GM12801 (cell line): Measurements from ENCODE around the gene UBE2J2.

Source experiments
- TF ChIP-seq, protein P1 (sequence below): IDR thresholded peaks from one replicate; pipeline ENCODE4 v1.5.1; 2011; ENCODE audit warnings: control low read depth; ENCODE audit not compliant: insufficient read length; ENCODE audit errors: extremely low read depth

Gene UBE2J2

GRCh38 chr1:1212780-1213344, 60.8 kb downstream of the UBE2J2 start:
- TF ChIP-seq, protein P1, sequence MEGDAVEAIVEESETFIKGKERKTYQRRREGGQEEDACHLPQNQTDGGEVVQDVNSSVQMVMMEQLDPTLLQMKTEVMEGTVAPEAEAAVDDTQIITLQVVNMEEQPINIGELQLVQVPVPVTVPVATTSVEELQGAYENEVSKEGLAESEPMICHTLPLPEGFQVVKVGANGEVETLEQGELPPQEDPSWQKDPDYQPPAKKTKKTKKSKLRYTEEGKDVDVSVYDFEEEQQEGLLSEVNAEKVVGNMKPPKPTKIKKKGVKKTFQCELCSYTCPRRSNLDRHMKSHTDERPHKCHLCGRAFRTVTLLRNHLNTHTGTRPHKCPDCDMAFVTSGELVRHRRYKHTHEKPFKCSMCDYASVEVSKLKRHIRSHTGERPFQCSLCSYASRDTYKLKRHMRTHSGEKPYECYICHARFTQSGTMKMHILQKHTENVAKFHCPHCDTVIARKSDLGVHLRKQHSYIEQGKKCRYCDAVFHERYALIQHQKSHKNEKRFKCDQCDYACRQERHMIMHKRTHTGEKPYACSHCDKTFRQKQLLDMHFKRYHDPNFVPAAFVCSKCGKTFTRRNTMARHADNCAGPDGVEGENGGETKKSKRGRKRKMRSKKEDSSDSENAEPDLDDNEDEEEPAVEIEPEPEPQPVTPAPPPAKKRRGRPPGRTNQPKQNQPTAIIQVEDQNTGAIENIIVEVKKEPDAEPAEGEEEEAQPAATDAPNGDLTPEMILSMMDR: no peak

DNA sequence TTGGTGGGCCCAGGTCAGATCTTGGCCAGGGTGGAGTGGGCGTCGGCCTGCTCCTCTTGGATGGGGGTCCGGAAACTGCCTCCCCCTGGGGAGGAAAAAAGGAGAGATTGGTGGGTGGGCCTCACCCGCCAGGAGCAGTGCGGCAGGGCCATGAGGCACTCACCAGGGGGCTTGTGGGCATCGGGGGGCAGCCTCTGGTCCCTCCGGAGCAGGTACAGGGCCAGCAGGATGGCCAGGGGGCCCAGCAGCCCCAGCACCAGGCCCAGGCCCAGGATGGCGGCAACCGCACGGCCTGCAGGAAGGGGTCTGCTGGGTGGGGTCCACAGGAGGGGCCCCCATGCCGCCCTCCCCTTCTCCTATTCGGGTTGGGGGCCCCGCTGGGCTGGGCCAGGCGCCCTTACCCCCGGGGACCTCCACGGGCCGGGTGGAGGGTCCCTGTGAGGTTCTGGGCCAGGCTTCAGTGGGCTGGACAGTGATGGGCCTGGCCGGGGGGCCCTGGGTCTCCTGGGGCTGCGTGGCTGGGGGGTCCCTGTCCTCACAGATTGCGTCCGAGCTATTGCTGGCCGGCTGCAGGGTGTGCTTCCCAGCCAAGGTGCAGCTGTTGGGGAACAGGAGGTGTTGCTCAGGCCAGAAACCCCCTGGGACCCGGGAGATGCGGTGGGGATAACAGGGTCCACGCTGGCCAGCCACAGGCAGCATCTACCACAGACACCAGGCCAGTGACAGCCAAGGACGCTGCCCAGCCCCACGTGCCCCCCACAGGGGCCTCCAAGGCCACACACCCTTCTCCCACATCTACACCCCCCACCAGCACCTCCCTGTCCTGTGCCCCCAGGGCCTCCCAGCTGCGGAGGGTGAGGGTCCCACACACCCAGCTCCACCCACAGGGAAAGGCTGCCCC, 61.9 kb downstream of the UBE2J2 start:
- TF ChIP-seq, protein P1: no peak

DNA sequence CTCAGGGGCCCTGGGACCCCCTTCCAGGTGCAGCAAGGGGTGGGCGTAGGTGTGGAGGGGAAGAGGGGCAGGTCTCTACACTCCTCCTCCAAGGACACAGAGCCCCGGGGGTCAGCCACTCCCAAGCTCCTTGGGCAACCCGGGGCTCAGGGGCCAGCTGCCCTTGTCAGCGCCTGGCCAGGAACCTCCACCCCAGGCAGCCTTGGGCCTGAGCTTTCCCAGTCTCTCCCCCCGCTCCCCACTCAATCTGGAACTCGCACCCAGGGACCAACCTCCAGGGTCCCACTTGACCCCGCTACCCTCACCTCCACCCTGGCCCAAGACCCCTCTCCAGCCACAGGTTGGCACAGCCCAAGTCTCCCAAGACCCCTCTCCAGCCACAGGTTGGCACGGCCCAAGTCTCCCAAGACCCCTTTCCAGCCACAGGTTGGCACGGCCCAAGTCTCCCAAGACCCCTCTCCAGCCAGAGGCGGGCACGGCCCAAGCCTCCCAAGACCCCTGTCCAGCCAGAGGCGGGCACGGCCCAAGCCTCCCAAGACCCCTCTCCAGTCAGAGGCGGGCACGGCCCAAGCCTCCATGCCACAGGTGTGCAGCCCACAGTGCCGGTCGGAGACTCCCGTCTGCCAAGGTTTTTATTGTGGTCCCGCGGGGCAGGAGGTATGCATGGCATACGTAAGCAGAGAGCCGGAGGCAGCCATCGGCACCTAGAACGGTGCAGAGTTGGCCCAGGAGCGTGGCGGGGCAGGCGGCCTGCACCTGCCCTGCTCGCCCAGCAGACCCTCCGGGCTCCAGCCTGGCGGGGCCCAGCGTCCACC, 62.7 kb downstream of the UBE2J2 start:
- TF ChIP-seq, protein P1: no peak

DNA sequence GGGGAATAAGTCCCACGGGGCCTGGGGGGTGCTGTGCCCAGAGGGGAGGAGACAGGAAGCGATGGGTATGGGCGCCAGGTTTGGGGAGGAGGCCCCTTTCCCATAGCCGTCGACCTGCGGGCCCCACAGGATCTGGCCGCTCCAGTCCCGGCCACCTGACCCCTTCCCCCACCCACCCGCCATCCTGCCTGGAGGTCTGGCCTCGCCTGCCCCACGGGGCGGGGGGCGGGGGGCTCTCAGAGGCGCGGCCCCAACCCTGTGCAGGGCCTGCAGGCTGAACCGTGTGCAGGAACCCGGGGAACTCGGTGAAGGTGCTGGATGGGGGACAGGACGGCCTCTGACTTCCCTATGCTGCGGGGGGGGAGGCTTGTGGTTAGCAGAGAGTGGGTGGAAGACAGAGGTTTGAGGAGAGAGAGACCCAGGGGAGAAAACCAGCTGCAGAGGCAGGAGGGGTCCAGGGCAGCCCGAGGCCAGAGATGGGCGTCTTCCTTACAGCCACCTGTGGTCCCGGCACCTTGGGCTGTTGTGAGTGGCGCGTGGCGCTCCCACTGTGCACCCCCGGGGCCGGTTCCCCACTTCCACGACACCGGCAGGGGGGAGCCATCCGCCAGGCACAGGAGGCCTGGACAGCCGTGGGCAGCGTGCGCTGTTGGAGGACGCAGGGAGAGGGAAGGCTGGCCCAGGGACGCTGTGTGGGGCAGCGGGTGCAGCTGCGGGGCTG, 64.8 kb downstream of the UBE2J2 start:
- TF ChIP-seq, protein P1: no peak

- TF ChIP-seq, protein P1: no peak
Measured at GRCh38 chr1:1207571-1207892, 66.1 kb downstream of the UBE2J2 start.

DNA sequence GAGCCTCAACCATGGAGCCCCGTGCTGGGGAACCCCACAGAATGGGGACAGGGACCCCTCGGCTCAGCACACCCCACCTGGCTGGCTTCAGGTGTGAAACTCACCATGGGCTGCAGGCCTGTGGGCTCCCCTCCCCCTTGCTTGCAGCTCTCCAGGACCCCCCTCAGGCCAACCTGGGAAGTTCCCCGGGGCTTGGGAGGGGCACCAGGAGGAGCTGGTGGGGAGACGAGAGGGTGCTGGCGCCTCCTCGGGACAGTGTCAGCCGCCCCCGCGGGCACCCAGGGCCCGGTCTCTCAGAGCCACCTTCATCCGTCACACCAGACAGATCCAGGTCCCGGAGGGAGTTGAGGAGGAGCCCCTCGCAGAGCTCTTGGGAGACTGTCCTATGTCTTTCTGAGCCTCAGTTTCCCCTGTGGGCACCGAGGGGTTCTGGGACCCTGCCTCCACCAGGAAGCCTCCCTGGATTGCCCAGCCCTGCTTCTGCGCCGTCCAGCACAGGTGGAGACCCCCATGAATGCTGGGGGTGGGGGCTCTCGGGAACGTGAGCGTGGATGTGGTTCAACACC, 66.6 kb downstream of the UBE2J2 start:
- TF ChIP-seq, protein P1: no peak
